ENCODE measurements around the gene TMEM139. TPM values are rescaled to one million over a fixed set of nuclear protein-coding genes. Genes with fewer than 3 reads are reported as not detected.

The TMEM139 gene
- total and polyA plus RNA-seq, 4 donors: 8.4 to 31.8 (median 19.5) TPM

DNA sequence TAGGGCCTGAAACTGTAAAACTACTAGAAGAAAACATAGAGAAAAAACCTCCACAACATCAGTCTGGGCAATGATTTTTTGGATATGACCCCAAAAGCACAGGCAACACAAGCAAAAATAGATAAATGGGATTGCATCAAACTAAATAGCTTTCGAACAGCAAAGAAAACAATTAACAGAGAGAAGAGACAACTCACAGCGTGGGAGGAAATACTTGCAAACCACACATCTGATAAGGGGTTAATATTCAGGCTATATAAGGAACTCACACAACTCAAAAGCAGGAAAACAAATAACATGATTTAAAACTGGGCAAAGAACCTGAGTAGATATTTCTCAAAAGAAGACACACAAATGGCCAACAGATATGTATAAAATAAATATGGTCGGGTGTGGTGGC lies 29.2 kb upstream of the TMEM139 start:
- TF ChIP-seq, protein P1, sequence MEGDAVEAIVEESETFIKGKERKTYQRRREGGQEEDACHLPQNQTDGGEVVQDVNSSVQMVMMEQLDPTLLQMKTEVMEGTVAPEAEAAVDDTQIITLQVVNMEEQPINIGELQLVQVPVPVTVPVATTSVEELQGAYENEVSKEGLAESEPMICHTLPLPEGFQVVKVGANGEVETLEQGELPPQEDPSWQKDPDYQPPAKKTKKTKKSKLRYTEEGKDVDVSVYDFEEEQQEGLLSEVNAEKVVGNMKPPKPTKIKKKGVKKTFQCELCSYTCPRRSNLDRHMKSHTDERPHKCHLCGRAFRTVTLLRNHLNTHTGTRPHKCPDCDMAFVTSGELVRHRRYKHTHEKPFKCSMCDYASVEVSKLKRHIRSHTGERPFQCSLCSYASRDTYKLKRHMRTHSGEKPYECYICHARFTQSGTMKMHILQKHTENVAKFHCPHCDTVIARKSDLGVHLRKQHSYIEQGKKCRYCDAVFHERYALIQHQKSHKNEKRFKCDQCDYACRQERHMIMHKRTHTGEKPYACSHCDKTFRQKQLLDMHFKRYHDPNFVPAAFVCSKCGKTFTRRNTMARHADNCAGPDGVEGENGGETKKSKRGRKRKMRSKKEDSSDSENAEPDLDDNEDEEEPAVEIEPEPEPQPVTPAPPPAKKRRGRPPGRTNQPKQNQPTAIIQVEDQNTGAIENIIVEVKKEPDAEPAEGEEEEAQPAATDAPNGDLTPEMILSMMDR (IDR thresholded peaks at IDR 0.05; ENCODE audit: control extremely low read depth, extremely low read depth): no peak
- Histone ChIP-seq H3K27ac (ENCODE audit: low read depth in 1 of 2, low read length in 1 of 2) (no peak overlapping the region), H3K36me3 (ENCODE audit: control insufficient read depth in 4 of 4, insufficient read depth in 4 of 4, low read length in 4 of 4) (no peaks in the 10 kb centered on the region), H3K9ac (ENCODE audit: insufficient read depth in 1 of 2, low read length in 2 of 2) (no peak overlapping the region), H3K9me3 (ENCODE audit: control insufficient read depth in 4 of 4, insufficient read depth in 3 of 4, low read length in 3 of 4) (no peaks in the 10 kb centered on the region), H3K27me3 (ENCODE audit: control insufficient read depth in 3 of 3, insufficient read depth in 3 of 3, low read length in 2 of 3) (no peaks in the 10 kb centered on the region), H3K4me3 (no peak overlapping the region), H3K4me1 (ENCODE audit: control insufficient read depth in 5 of 5, insufficient read depth in 5 of 5, low read length in 5 of 5) (peaks cover 0 to 4% (median 0%) of the 10 kb centered on the region in 5 donors)
- 61 to 71% methylated on average over 3 of the region's 3 CpGs for WGBS, 2 donors
- DNase-seq (no peak), ATAC-seq (ENCODE audit: insufficient read depth, low FRiP score) (no peak)

DNA sequence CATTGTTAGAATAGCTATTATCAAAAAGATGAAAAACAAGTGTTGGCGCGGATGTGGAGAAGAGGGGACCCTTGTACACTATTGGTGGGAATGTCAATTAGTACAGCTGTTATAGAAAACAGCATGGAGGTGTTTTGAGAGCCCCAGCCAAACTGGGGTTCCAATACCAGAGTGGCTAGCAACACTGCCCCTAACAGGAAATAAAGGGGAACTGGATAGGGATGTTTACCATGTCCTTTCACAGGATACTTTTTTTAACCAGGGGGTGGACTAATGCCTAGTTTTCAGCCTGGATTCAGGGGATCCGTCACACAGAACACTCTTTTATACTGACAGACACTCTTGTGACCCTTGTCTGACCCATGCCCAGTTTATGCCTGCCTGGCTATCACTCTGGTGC lies 28.4 kb upstream of the TMEM139 start:
- ATAC-seq (ENCODE audit: insufficient read depth, low FRiP score): no peak
- DNase-seq: no peak
- 91 to 92% methylated on average over 3 of the region's 3 CpGs for WGBS, 2 donors

DNA sequence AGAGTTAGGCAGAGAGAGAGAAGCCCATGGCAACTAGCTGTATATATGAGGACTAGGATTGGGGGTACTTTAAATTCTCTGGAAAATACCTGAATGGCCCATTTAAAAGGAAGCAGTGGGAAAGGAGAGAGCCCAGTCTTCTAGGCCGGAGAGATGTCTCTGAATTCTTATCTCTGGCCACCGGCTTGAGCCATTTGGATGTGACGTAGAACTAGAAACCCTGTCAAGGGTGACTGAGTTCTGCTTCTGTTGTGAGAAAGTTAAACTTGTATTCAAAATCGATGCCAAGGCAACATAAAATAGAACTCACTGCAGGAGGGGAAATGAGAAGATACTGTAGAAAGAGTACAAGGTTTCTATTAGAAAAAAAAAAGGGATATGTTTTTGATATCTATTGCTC lies 27.8 kb upstream of the TMEM139 start:
- WGBS, 2 donors: 91 to 96% methylated on average over 4 of the region's 4 CpGs
- H3K4me1 ChIP-seq (ENCODE audit: control insufficient read depth in 5 of 5, insufficient read depth in 5 of 5, low read length in 5 of 5): peaks cover 0 to 4% (median 0%) of the 10 kb centered on the region in 5 donors
- no peak for DNase-seq
- H3K9ac ChIP-seq (ENCODE audit: insufficient read depth in 1 of 2, low read length in 2 of 2): no peak overlapping the region
- H3K9me3 ChIP-seq (ENCODE audit: control insufficient read depth in 4 of 4, insufficient read depth in 3 of 4, low read length in 3 of 4): no peaks in the 10 kb centered on the region
- H3K27me3 ChIP-seq (ENCODE audit: control insufficient read depth in 3 of 3, insufficient read depth in 3 of 3, low read length in 2 of 3): no peaks in the 10 kb centered on the region
- no peaks in the 10 kb centered on the region for H3K36me3 ChIP-seq (ENCODE audit: control insufficient read depth in 4 of 4, insufficient read depth in 4 of 4, low read length in 4 of 4)
- no peak for ATAC-seq (ENCODE audit: insufficient read depth, low FRiP score)
- TF ChIP-seq, protein P1 (IDR thresholded peaks at IDR 0.05; ENCODE audit: control extremely low read depth, extremely low read depth): no peak
- H3K4me3 ChIP-seq: no peak overlapping the region
- no peak overlapping the region for H3K27ac ChIP-seq (ENCODE audit: low read depth in 1 of 2, low read length in 1 of 2)

More for the DNA sequence above, 28.4 kb upstream of the TMEM139 start:
- Histone ChIP-seq H3K9ac (ENCODE audit: insufficient read depth in 1 of 2, low read length in 2 of 2) (no peak overlapping the region), H3K27ac (ENCODE audit: low read depth in 1 of 2, low read length in 1 of 2) (no peak overlapping the region), H3K36me3 (ENCODE audit: control insufficient read depth in 4 of 4, insufficient read depth in 4 of 4, low read length in 4 of 4) (no peaks in the 10 kb centered on the region), H3K4me3 (no peak overlapping the region), H3K9me3 (ENCODE audit: control insufficient read depth in 4 of 4, insufficient read depth in 3 of 4, low read length in 3 of 4) (no peaks in the 10 kb centered on the region), H3K27me3 (ENCODE audit: control insufficient read depth in 3 of 3, insufficient read depth in 3 of 3, low read length in 2 of 3) (no peaks in the 10 kb centered on the region), H3K4me1 (ENCODE audit: control insufficient read depth in 5 of 5, insufficient read depth in 5 of 5, low read length in 5 of 5) (peaks cover 0 to 4% (median 0%) of the 10 kb centered on the region in 5 donors)
- TF ChIP-seq, protein P1 (IDR thresholded peaks at IDR 0.05; ENCODE audit: control extremely low read depth, extremely low read depth): no peak

DNA sequence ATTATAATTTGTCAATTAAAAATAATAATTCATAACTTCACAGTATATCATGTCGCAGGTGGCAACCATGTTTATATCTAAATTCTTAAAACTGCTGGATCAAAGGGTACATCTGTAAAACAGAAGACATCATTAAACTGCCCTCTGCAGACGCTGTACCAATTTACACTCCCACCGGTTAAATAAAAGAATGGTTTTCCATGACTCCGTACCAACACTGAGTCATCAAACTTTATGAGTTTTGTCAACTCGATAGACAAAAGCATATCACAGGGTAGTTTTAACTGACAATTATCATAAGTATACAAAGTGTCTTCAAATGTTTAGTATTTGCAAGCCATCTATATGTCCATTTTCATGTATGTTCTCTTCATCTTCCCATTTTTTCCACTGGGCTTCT lies 27.3 kb upstream of the TMEM139 start:
- no peak overlapping the region for H3K9ac ChIP-seq (ENCODE audit: insufficient read depth in 1 of 2, low read length in 2 of 2)
- no peak overlapping the region for H3K4me3 ChIP-seq
- DNase-seq (no peak), ATAC-seq (ENCODE audit: insufficient read depth, low FRiP score) (no peak)
- H3K9me3 ChIP-seq (ENCODE audit: control insufficient read depth in 4 of 4, insufficient read depth in 3 of 4, low read length in 3 of 4): no peaks in the 10 kb centered on the region
- peaks cover 0 to 4% (median 0%) of the 10 kb centered on the region in 5 donors for H3K4me1 ChIP-seq (ENCODE audit: control insufficient read depth in 5 of 5, insufficient read depth in 5 of 5, low read length in 5 of 5)
- H3K27ac ChIP-seq (ENCODE audit: low read depth in 1 of 2, low read length in 1 of 2): no peak overlapping the region
- no peaks in the 10 kb centered on the region for H3K27me3 ChIP-seq (ENCODE audit: control insufficient read depth in 3 of 3, insufficient read depth in 3 of 3, low read length in 2 of 3)
- 90 to 95% methylated on average over 5 of the region's 5 CpGs for WGBS, 2 donors
- TF ChIP-seq, protein P1 (IDR thresholded peaks at IDR 0.05; ENCODE audit: control extremely low read depth, extremely low read depth): no peak
- H3K36me3 ChIP-seq (ENCODE audit: control insufficient read depth in 4 of 4, insufficient read depth in 4 of 4, low read length in 4 of 4): no peaks in the 10 kb centered on the region
